ENCODE data around the gene CFAP54.

- TF ChIP-seq CTCF (IDR thresholded peaks at IDR 0.05; ENCODE audit: low read length), result no peak
- TF ChIP-seq EZH2 (IDR thresholded peaks at IDR 0.05; ENCODE audit: borderline replicate concordance, low read length), result no peak
Observed at GRCh38 chr12:96880220-96880619, 390.8 kb downstream of the CFAP54 start.

Data from OCI-LY1 (cell line).